ENCODE measurements around the gene EFS.

EFS gene

GRCh38 chr14:23324455-23324846, 40.5 kb downstream of the EFS start:
- no peak for DNase-seq

GRCh38 chr14:23323838-23324454, 41.0 kb downstream of the EFS start:
- DNase-seq, result no peak

- DNase-seq, result no peak
Measured at GRCh38 chr14:23322568-23323517, 42.1 kb downstream of the EFS start.

DNA sequence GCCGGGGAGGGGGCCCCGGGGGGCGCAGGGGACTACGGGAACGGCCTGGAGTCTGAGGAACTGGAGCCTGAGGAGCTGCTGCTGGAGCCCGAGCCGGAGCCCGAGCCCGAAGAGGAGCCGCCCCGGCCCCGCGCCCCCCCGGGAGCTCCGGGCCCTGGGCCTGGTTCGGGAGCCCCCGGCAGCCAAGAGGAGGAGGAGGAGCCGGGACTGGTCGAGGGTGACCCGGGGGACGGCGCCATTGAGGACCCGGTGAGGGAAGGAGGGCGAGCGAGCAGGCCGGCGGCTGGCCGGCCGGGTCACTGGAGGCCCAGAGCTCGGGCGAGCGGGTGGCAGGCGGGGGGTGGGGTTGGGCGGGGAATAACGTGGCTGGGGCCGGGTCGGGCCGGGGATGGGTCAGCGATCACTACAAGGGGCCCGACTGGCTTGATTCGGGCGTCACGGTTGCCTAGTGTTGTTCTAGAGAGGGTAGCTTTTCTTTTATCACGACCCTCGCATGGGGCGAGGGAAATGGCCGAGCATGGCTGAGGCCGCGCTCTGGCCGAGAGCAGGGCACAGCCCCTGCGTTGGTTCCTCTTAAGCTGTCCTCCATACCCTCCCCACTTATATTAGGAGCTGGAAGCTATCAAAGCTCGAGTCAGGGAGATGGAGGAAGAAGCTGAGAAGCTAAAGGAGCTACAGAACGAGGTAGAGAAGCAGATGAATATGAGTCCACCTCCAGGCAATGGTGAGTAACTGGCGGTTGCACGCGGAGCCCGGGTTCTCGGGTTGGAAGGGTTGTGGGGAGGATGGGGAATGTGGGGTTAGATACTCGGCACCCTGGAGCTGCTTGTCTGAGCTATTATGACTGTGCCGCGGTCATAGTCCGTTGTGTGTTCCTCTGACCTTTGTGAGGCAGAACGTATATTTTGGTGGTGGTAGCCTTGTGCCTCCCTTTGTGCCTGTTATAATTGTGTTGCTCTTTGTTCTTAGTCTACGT, 43.1 kb downstream of the EFS start:
- DNase-seq, result no peak

- peak; percentile 89 for DNase-seq
Measured at GRCh38 chr14:23320584-23321571, 44.1 kb downstream of the EFS start, which contains the start of gene PABPN1. PABPN1 (plus strand) TSS chr14:23321457; CDS start chr14:23321470, 13 bp downstream.

DNA sequence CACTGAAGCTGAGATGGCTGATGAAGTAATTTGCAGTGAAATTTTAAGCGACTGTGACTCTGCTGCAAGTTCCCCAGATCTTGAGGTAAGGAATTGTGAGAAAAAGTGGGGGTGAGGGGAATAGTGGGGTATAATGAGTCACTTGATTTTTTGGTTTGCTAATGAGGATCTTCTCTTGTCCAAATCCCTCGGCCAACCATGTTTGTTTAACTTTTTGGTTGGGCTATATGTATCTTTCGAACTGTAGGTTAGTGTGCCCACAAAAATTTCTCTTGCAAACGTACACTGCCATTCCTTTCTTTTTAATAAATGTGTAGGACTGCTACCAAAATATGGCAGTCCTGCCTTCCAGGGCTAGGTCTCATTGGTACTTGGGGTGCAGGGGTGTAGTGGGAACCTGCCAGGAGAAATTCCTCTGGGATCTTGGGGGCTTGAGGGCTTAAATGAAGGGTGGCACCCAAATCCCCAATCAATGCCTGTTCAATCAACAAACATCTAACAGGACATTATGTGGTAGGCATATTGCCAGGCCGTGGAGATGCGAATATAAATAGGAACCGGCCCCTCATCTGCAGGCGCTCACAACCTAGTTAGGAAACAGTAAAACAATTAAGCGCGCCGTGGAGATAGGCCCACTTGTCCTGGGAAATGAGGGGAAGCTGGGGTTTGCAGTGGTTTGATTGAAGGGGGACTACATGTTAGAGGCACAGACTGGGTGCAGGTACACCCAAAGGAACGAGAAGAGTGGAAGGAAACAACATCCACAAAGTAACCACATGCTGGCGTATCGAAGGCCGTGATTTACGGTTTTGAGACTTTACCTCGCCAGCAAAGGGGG, 45.0 kb downstream of the EFS start:
- DNase-seq, result no peak

DNA sequence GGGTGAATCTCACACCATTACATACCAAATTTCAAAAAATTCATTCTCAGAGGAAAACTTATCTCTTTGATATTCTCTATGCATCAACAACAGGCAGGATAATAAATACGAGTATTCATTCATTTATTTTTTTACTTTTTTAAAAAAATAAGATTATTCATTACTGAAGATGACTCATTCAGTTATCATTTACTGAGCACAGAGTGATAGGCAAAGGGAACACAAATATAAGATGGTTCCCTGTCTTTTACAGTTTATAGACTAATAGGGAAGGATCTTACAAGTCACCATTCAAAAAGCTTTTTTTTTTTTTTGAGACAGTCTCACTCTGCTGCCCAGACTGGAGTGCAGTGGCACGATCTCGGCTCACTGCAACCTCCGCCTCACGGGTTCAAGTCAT, 48.7 kb downstream of the EFS start:
- DNase-seq, result no peak

- no peak for DNase-seq
Measured at GRCh38 chr14:23310546-23310945, 54.4 kb downstream of the EFS start.

DNA sequence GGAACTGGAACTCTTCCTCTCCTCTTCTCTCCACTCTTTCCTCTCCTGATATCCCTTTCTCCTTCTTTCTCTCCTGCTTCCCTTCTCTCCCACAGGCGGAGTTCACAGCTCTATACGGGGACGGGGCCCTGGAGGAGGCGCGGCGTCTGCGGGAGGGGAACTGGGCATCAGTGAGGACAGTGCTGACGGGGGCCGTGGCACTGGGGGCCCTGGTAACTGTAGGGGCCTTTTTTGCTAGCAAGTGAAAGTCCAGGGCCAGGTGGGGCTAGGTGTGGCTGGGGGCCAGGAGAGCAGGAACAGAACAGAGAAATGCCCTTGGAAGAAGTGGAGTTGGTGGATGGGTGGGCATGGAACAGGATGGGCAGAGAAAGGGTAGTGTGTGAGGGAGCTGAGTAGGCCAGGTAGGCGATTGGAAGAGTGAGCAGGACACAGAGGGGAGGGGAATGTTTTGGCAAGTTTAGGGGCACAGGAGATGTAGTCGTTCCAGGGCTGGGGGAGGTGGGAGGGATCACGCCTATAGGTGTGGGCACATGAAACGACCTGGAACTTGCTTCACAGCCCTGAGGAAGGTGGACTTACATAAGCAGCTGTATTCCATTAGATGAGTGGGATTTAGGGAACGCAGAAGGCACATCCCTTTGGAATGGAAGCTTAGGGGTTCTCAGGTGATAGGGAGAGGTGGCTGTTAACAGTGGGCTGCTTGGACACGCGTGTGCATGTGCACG, 56.1 kb downstream of the EFS start:
- no peak for DNase-seq

- no peak for DNase-seq
Measured at GRCh38 chr14:23307687-23308644, 57.0 kb downstream of the EFS start.

GRCh38 chr14:23307146-23307530, 57.8 kb downstream of the EFS start:
- no peak for DNase-seq

DNA sequence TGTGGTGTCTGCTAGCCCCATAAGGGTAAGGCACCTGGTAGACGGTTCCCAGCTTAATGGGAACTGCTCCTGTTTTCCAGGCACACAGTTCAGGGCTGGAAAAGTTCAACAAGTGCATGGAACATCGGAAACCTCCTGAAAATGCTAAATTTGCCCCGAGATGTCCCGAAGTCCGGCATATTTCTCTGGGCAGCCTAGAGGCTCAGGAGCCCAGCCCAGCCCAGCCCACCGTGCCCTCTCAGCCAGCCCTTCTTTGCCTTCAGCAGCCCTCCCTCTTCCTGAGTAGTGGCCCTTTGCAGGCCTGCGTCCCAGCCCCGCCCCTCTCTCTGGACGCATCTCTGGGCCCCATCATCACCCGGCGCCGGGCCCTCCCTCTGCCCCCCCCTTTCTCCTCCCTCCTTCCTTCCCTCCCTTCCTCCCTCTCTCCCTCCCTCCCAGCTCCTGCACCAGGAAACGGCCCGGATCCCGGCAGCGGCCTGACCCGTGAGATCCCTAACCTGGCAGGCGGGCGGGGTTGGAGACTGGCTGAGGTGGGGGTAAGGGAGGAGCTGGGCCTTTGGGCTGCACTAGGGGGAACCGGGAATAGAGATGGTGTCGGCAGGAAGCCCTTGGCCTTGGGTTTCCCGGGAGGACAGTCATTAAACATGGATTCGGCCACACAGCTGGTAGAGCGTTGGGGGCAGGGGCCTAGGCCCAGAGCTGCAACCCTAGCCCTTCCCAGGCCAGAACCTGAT, 58.4 kb downstream of the EFS start, which contains the start of gene BCL2L2:
Gene BCL2L2, plus strand, starts transcription at position 422 of the 734 bp plus-strand sequence. CDS start 935 bp downstream, outside the sequence.
- no peak for DNase-seq

Data from activated gamma-delta T cell (primary cell).